ENCODE measurements around the gene FBLN2.
"Not testable (repeated sequence)": the region's sequence is repeated elsewhere in the genome, so short reads cannot be mapped to it uniquely, and the experiment has no call there.

FBLN2 gene

GRCh38 chr3:13514639-13515435, 34.1 kb upstream of the FBLN2 start:
- DNase-seq = no peak

GRCh38 chr3:13515786-13516759, 32.9 kb upstream of the FBLN2 start:
- DNase-seq = no peak

- DNase-seq = no peak
These were observed 32.2 kb upstream of the FBLN2 start for GRCh38 chr3:13516760-13517135.

- no peak for DNase-seq
These were observed 31.5 kb upstream of the FBLN2 start for GRCh38 chr3:13517253-13517977.

GRCh38 chr3:13518516-13518953, 30.4 kb upstream of the FBLN2 start:
- no peak for DNase-seq

- no peak for DNase-seq
These were observed 29.7 kb upstream of the FBLN2 start for GRCh38 chr3:13519006-13519791.

GRCh38 chr3:13520326-13520880, 28.5 kb upstream of the FBLN2 start:
- DNase-seq = no peak

GRCh38 chr3:13521309-13521708, 27.6 kb upstream of the FBLN2 start:
- no peak for DNase-seq

- DNase-seq = not testable (repeated sequence)
These were observed 27.2 kb upstream of the FBLN2 start for GRCh38 chr3:13521749-13522148.

GRCh38 chr3:13522236-13522635, 26.7 kb upstream of the FBLN2 start:
- no peak for DNase-seq

GRCh38 chr3:13524979-13525669, 23.8 kb upstream of the FBLN2 start:
- no peak for DNase-seq

GRCh38 chr3:13525827-13526625, 22.9 kb upstream of the FBLN2 start:
- no peak for DNase-seq

- no peak for DNase-seq
These were observed 22.3 kb upstream of the FBLN2 start for GRCh38 chr3:13526626-13526949.

- DNase-seq = no peak
These were observed 20.6 kb upstream of the FBLN2 start for GRCh38 chr3:13528217-13528867.

GRCh38 chr3:13529196-13530112, 19.5 kb upstream of the FBLN2 start:
- DNase-seq = no peak

GRCh38 chr3:13530241-13531009, 18.5 kb upstream of the FBLN2 start:
- DNase-seq = no peak

- DNase-seq = no peak
These were observed 16.8 kb upstream of the FBLN2 start for GRCh38 chr3:13532085-13532484.

GRCh38 chr3:13532631-13533030, 16.3 kb upstream of the FBLN2 start:
- DNase-seq = no peak
